ENCODE results near the gene CACNB1. TPM values are rescaled to one million over a fixed set of nuclear protein-coding genes. Genes with fewer than 3 reads are reported as not detected.

CACNB1 gene
- total and polyA plus RNA-seq, 10 of the 15 experiments (the other 5 are each of a cell fraction or from before 2014, with no cell fraction given), result 0.06 to 15.6 (median 6.3) TPM

GRCh38 chr17:39164675-39165143 lies 32.8 kb downstream of the CACNB1 start:
- intact Hi-C loops (cut with micrococcal nuclease; ENCODE audit: unreplicated experiment), result no loop called here
- no TSS peak for BruUV-seq (replicated peaks)
- peak overlapping the region; percentile 71 for H3K4me3 ChIP-seq
- ChIA-PET SMC1A (ENCODE audit: uncharacterized antibody, unreplicated experiment) (interaction anchor here (0.7 to 7.6 kb wide), 14 partner anchors 9 to 293 kb away, joined by 3 to 47 read pairs (median 3); partner anchors contain the start of gene PLXDC1), POLR2A (interaction anchor here (0.5 to 1.3 kb wide), 7 partner anchors 9 to 312 kb away, joined by 3 to 10 read pairs (median 4); no protein-coding TSS in a partner anchor), CTCF (interaction anchor here (0.6 to 5.0 kb wide), 54 partner anchors 10 to 607 kb away, joined by 3 to 128 read pairs (median 5); partner anchors contain the start of genes CACNB1, LASP1, PLXDC1 and RPL19), RAD21 (ENCODE audit: unreplicated experiment) (interaction anchor here (0.7 to 4.0 kb wide), 15 partner anchors 8 to 182 kb away, joined by 3 to 40 read pairs (median 6); partner anchors contain the start of genes PLXDC1 and RPL19)
- no peak overlapping the region for H3K27ac ChIP-seq (ENCODE audit: control insufficient read depth, insufficient read depth)
- H3K9me3 ChIP-seq (replicated peaks; ENCODE audit: control insufficient read depth, insufficient read depth, low read length), result no peaks in the 10 kb centered on the region
- H4K20me1 ChIP-seq (ENCODE audit: control insufficient read depth, insufficient read depth), result no peaks in the 10 kb centered on the region
- H3K4me1 ChIP-seq (ENCODE audit: control insufficient read depth, insufficient read depth, low read length), result peaks cover 9% of the 10 kb centered on the region
- no peaks in the 10 kb centered on the region for H3K36me3 ChIP-seq (ENCODE audit: control insufficient read depth in 2 of 2, insufficient read depth in 2 of 2, low read length in 1 of 2)
- peak overlapping the region; percentile 99 for H2AFZ ChIP-seq (ENCODE audit: control insufficient read depth, low read depth, low read length)
- H3K4me2 ChIP-seq (ENCODE audit: control insufficient read depth, insufficient read depth), result peak overlapping the region; percentile 100
- in situ Hi-C loops (cut with MboI), result no loop called here
- H3K27me3 ChIP-seq (replicated peaks in 1 of 2; ENCODE audit: control insufficient read depth in 2 of 2, insufficient read depth in 2 of 2, low read length in 1 of 2), result peaks cover 0 to 2% of the 10 kb centered on the region in 2 experiments; a peak in 2 of 4 replicates
- FAIRE-seq, result peak; percentile 81
- 9% methylated on average over 15 of the region's 15 CpGs for WGBS (ENCODE audit: insufficient coverage, insufficient replicate concordance, low lambda C conversion rate, missing lambda C conversion rate)
- H3K79me2 ChIP-seq (ENCODE audit: control insufficient read depth, insufficient read depth, low read length), result no peaks in the 10 kb centered on the region
- H3K9ac ChIP-seq (ENCODE audit: control insufficient read depth, insufficient read depth, low read length), result peak overlapping the region; percentile 70
- peak; percentile 98 for ATAC-seq
- peak; percentile 53 for DNase-seq (ENCODE audit: low read depth, low spot score)
- TF ChIP-seq TCF7 (IDR thresholded peaks at IDR 0.05; ENCODE audit: borderline replicate concordance) (no peak), NR2C1 (IDR thresholded peaks at IDR 0.05) (no peak), NBN (IDR thresholded peaks at IDR 0.05) (peak; percentile 68; the same call in 1 of the 2 replicates), YY1 (IDR thresholded peaks at IDR 0.05; ENCODE audit: low read depth, low read length) (0 out of 2 replicates have a peak, but pooled peaks have one; percentile 46), RELA (IDR thresholded peaks at IDR 0.05; ENCODE audit: borderline replicate concordance, partially characterized antibody) (peak; percentile 20), BRCA1 (IDR thresholded peaks at IDR 0.05; ENCODE audit: low read depth, low read length) (no peak), MTA2 (IDR thresholded peaks at IDR 0.05; ENCODE audit: low read depth) (peak; percentile 22; the same call in 1 of the 2 replicates)
- TF ChIP-seq, protein P1, sequence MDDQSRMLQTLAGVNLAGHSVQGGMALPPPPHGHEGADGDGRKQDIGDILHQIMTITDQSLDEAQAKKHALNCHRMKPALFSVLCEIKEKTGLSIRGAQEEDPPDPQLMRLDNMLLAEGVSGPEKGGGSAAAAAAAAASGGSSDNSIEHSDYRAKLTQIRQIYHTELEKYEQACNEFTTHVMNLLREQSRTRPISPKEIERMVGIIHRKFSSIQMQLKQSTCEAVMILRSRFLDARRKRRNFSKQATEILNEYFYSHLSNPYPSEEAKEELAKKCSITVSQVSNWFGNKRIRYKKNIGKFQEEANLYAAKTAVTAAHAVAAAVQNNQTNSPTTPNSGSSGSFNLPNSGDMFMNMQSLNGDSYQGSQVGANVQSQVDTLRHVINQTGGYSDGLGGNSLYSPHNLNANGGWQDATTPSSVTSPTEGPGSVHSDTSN (IDR thresholded peaks at IDR 0.05; ENCODE audit: insufficient replicate concordance, low read depth, low read length), result peak; percentile 98
- TF ChIP-seq, protein P2, sequence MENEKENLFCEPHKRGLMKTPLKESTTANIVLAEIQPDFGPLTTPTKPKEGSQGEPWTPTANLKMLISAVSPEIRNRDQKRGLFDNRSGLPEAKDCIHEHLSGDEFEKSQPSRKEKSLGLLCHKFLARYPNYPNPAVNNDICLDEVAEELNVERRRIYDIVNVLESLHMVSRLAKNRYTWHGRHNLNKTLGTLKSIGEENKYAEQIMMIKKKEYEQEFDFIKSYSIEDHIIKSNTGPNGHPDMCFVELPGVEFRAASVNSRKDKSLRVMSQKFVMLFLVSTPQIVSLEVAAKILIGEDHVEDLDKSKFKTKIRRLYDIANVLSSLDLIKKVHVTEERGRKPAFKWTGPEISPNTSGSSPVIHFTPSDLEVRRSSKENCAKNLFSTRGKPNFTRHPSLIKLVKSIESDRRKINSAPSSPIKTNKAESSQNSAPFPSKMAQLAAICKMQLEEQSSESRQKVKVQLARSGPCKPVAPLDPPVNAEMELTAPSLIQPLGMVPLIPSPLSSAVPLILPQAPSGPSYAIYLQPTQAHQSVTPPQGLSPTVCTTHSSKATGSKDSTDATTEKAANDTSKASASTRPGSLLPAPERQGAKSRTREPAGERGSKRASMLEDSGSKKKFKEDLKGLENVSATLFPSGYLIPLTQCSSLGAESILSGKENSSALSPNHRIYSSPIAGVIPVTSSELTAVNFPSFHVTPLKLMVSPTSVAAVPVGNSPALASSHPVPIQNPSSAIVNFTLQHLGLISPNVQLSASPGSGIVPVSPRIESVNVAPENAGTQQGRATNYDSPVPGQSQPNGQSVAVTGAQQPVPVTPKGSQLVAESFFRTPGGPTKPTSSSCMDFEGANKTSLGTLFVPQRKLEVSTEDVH (IDR thresholded peaks at IDR 0.05; ENCODE audit: low read depth, partially characterized antibody), result peak; percentile 30
- TF ChIP-seq, protein P3, sequence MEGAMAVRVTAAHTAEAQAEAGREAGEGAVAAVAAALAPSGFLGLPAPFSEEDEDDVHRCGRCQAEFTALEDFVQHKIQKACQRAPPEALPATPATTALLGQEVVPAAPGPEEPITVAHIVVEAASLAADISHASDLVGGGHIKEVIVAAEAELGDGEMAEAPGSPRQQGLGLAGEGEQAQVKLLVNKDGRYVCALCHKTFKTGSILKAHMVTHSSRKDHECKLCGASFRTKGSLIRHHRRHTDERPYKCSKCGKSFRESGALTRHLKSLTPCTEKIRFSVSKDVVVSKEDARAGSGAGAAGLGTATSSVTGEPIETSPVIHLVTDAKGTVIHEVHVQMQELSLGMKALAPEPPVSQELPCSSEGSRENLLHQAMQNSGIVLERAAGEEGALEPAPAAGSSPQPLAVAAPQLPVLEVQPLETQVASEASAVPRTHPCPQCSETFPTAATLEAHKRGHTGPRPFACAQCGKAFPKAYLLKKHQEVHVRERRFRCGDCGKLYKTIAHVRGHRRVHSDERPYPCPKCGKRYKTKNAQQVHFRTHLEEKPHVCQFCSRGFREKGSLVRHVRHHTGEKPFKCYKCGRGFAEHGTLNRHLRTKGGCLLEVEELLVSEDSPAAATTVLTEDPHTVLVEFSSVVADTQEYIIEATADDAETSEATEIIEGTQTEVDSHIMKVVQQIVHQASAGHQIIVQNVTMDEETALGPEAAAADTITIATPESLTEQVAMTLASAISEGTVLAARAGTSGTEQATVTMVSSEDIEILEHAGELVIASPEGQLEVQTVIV (IDR thresholded peaks at IDR 0.05; ENCODE audit: borderline replicate concordance, partially characterized antibody), result no peak
- TF ChIP-seq, protein P4, sequence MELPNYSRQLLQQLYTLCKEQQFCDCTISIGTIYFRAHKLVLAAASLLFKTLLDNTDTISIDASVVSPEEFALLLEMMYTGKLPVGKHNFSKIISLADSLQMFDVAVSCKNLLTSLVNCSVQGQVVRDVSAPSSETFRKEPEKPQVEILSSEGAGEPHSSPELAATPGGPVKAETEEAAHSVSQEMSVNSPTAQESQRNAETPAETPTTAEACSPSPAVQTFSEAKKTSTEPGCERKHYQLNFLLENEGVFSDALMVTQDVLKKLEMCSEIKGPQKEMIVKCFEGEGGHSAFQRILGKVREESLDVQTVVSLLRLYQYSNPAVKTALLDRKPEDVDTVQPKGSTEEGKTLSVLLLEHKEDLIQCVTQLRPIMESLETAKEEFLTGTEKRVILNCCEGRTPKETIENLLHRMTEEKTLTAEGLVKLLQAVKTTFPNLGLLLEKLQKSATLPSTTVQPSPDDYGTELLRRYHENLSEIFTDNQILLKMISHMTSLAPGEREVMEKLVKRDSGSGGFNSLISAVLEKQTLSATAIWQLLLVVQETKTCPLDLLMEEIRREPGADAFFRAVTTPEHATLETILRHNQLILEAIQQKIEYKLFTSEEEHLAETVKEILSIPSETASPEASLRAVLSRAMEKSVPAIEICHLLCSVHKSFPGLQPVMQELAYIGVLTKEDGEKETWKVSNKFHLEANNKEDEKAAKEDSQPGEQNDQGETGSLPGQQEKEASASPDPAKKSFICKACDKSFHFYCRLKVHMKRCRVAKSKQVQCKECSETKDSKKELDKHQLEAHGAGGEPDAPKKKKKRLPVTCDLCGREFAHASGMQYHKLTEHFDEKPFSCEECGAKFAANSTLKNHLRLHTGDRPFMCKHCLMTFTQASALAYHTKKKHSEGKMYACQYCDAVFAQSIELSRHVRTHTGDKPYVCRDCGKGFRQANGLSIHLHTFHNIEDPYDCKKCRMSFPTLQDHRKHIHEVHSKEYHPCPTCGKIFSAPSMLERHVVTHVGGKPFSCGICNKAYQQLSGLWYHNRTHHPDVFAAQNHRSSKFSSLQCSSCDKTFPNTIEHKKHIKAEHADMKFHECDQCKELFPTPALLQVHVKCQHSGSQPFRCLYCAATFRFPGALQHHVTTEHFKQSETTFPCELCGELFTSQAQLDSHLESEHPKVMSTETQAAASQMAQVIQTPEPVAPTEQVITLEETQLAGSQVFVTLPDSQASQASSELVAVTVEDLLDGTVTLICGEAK (IDR thresholded peaks at IDR 0.05; ENCODE audit: borderline replicate concordance), result no peak
